Hematopoietic multipotent progenitor cell treated with erythropoietin and hydrocortisone succinate and interleukin-3 and kit ligand, for 17 days (in vitro differentiated cells): Measurements from ENCODE around the gene PLCB4.
"Not testable (repeated sequence)": the region's sequence is repeated elsewhere in the genome, so short reads cannot be mapped to it uniquely, and the experiment has no call there.

Experiments
- DNase-seq: peaks from one replicate; pipeline ENCODE4 v3.0.0-alpha.2; 2015; ENCODE audit warnings: low spot score

Gene PLCB4

DNA sequence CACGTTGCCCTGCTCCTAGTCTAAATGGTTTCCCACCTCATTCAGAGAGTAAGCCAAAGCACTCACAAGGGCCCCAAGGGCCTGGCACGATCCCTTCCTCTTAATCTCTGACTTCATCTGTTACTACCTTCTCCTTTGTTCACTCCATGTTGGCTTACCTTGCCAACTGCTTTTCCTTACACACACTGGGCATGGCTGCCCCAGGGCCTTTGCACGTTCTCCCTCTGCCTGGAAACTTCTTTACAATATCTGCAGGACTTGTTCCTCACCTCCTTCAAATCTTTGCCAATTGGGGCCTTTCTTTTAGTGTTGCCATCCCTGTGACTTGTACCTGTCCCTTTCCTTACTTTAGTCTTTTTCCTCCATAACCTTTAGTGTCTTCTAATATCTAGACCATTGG, 73.9 kb downstream of the PLCB4 start:
- no peak for DNase-seq

DNA sequence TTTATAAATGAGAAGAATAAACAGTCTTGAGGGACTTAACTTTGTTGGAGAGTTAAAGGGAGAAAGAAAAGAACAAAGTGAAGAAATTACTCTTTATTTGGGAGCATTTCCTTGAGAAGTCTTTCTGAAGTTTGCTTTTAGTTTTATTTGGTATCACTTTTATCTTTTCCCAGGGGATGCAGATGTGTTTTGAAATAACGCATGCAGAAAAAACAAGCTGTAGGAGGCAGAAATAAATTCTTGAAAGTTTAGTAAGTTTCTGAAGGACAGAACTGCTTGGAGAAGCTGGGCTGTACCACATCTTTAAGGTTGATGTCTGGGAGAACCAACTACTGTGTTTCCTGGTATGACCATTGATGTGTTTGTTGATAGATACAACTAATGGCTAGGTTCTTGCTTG, 75.0 kb downstream of the PLCB4 start:
- no peak for DNase-seq

- DNase-seq = no peak
These were observed 75.8 kb downstream of the PLCB4 start for GRCh38 chr20:9144643-9145042.

GRCh38 chr20:9145142-9145541, 76.3 kb downstream of the PLCB4 start:
- no peak for DNase-seq

DNA sequence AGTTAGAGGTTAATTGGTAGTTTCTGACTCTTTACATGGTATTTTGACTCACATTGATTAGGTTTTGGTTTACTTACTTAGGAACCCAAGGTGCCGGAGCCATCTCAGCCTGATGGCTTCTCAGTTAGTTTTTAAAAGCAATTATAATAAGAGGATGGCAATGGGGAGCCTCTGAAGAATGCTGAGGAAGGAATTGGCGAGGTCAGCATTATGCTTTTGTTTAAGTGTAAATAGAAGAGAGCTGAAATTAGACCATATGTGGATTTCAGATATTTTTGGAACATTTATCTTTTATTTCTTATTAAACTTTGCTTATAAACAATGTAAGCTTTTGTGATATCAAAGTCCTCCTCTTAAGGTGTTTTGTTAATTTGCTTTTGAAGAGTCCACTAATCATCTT, 77.8 kb downstream of the PLCB4 start:
- no peak for DNase-seq

DNA sequence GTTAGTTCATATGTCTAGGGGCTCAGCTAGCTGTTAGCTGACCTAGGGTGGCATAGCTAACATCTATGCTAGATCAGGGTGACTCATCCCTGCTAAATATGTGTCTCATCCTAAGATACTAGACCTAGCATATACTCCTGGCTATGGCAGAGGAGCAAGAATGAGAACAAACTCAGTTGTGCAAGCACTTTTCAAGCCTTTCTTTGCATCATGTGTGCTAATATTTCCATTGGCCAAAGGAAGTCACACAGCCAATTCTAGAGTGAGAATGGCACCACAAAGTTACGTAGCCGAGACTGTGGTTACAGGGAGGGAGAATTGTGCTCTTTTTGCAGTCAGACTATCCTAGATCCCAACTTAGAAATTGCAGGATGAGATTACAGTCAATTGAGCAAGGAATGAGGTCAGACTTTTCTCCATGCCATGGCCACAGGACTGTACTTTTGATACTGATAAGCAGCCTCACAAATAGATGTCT, 78.7 kb downstream of the PLCB4 start:
- DNase-seq = no peak

GRCh38 chr20:9148291-9148690, 79.4 kb downstream of the PLCB4 start:
- no peak for DNase-seq

- no peak for DNase-seq
These were observed 80.2 kb downstream of the PLCB4 start for GRCh38 chr20:9149087-9149486.

DNA sequence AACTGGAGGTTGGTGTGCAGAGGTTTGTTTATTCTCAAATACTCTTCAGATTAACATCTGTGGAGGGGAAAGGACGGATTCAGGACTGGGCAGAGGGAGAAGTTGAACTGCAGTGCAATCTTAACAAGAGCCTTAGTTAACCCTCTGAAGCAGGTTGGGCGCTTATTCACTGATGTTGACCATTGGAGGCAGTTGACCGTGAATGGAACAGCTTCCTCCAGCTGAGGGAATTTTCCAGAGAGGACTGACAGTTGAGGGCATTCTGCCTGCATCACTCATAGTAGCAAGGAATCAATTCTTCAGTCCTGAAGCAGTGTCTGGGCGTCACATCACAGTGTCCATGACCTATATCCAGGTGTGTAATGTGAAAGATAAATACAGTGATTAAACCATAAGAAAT, 80.9 kb downstream of the PLCB4 start:
- DNase-seq = no peak

DNA sequence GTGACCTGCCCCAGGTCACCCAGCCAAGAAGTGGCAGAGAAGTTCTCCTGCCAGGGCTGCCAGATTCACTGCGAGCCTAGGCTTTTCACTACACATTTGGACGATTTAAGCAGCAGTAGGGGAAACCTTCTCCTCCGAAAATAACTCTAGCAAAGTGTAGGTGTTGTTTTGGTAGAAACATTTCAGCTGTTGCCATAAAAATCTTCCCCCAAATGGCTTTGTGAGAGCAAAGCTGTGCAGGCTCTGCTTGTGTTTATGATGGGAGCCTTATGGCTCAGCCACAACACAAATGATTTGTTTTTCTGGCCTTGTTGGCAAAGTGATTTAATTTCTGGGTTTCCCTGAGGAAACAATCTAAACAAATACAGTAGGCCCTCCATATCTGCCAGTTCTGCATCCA, 81.8 kb downstream of the PLCB4 start:
- no peak for DNase-seq

GRCh38 chr20:9152139-9152538, 83.3 kb downstream of the PLCB4 start:
- DNase-seq = not testable (repeated sequence)

GRCh38 chr20:9154464-9155024, 85.7 kb downstream of the PLCB4 start:
- no peak for DNase-seq

DNA sequence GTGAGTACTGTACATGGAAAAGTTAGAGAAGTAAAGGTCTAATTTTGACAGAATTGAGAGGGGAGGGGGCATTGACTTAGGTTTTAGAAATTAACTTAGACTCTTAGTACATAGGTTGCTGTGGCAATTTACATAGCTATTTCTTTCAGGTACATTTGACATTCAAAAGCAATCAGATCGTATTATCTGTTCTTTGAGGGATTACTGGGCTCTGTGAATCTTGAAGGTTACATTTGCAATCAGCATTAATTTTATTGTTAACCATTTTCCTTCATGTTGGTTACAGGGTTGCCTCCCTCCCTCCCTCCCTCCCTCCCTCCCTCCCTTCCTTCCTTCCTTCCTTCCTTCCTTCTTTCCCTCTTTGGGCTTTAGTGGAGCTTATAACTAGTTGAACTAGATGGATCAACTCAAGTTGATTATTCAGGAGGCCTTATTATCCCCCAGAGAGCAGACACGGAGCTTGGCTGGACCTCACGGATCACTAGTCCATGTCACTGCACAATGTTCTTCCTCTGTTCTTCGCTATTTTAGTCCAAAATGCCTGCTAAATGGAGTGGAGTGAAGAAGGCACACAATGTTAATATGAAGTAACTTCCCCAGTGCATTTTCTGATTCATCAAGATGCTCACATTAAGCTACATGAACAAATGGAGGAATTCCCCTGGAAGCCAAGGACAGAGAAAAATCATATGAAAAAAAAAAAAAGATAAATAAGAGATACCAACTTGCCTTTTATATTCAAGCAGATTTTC, 87.8 kb downstream of the PLCB4 start:
- DNase-seq = no peak

DNA sequence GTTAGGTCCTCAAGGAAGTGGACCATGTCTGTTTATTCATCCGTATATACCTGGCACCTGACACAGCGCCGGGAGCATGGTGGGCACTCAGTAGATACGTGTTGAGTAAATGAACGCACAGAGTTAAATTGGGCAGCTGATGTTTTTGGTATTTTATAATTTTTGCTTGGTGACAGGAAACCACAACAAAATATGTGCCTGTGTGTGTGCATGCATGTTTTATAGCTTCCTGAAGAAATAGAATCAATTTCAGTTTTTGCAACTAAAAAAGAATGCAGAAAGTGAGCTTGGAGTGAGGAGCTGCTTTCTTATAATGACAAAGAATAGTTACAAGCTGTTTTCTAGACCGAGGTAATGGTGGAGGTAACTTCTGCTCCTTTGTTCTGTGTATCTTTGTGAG, 91.4 kb downstream of the PLCB4 start:
- no peak for DNase-seq

GRCh38 chr20:9160757-9161156, 91.9 kb downstream of the PLCB4 start:
- DNase-seq = no peak

GRCh38 chr20:9161311-9161710, 92.4 kb downstream of the PLCB4 start:
- no peak for DNase-seq

DNA sequence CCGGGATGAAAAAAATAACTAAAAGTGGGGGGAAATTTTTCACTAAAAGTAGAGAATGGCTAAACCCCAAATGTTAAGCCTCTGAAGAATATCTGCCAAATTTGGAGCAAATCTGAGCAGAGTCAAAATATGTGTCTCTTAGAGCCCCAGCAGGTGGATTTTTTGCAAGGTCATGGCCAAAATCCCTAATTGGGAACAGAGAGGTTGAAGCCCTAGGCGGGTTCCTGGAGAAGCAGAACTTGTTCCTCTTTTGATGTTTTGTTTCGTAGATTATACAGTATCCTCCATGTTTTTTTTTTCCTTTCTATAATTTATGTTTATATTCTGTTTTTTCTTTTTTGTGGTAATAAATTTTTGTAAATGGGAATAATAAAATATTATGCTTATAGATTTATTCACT, 94.4 kb downstream of the PLCB4 start:
- no peak for DNase-seq

DNA sequence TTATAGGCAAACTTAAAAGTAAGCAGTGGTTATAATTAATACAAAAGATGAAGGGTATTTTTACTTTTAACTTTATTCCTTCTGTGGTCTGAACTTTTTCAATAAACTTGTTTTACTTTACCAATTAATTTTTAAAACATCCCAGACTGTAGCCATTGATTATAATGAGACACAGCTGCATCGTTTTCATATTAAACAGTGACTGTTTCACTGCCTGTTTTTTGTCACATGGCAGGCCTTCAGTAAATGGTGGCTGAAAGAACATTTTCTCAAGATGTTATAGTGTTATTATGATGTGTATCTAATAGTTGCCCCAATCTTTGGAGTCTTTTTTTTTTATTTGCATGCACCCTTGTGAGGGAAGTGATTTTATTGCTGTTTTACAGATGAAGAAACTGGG, 95.1 kb downstream of the PLCB4 start:
- no peak for DNase-seq

GRCh38 chr20:9165261-9165660, 96.4 kb downstream of the PLCB4 start:
- DNase-seq = no peak

- no peak for DNase-seq
These were observed 97.4 kb downstream of the PLCB4 start for GRCh38 chr20:9166153-9166780.

- DNase-seq = no peak
These were observed 100.5 kb downstream of the PLCB4 start for GRCh38 chr20:9169409-9169808.

DNA sequence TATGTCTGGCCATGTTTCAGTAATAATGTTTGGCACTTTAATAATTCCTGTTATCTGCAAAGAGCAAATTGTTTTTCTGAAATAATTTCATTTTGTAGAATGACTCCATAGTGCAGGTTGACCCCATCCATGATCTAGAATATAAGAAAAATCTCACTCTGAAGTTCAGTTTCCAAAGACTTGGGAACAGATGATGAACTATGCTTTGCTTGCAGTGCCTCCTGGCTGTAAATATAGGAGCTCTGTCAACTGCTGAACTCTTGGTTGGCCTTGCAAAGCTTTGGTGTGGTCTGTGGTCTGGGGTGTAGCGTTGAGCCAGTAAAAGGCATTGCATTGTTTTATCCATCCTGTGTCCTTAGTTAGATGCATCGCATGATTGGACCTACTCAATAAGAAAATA, 104.0 kb downstream of the PLCB4 start:
- no peak for DNase-seq

GRCh38 chr20:9177278-9177677, 108.4 kb downstream of the PLCB4 start:
- DNase-seq = no peak
